Transverse colon (tissue), 4 donors: ENCODE results near the gene TNRC6C.

Source experiments
- EP300 ChIP-seq: sonication (generic); formaldehyde crosslinking; IDR thresholded peaks from one replicate; pipeline ENCODE4 v1.6.1; 2017; ENCODE audit warnings: antibody characterized with exemption, low read depth
- POLR2AphosphoS5 ChIP-seq, 3 donors: sonication (generic); formaldehyde crosslinking; IDR thresholded peaks; one replicate each; pipeline ENCODE4 v1.6.1; 2016; ENCODE audit warnings: antibody characterized with exemption in 3 of 3
- TF ChIP-seq, protein P1 (sequence below), 5 experiments: fragments of 200-600 bp in 3 of 5; fragments of 450-650 bp in 2 of 5; sonication (generic) in 3 of 5; IDR thresholded peaks; 1 replicate in 2 of 5; 2 replicates in 3 of 5; pipeline ENCODE4 v1.5.1; 2016 to 2017; ENCODE audit warnings: antibody characterized with exemption in 5 of 5, inconsistent platforms in 3 of 5, mild to moderate bottlenecking in 2 of 5, moderate library complexity in 1 of 5

DNA sequence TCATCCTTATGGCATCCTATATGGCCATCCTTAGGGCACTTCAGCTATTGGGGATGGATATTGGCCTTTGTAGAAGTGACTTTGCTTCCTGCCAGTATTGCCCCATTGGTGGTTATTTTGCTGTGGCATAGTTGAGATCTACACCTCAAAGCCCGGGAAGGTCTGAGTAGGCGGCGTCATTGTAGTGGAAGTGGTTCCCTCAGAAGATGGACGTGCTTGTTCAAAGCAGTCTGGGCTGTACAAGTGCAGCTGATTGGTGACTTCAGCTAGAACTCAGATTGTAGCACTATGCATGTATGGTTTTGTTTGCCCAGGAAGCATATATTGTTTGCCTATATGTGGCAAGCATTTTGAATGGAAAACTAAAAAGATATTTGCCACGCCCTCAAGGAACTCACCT, 86.8 kb downstream of the TNRC6C start:
- TF ChIP-seq, protein P1, sequence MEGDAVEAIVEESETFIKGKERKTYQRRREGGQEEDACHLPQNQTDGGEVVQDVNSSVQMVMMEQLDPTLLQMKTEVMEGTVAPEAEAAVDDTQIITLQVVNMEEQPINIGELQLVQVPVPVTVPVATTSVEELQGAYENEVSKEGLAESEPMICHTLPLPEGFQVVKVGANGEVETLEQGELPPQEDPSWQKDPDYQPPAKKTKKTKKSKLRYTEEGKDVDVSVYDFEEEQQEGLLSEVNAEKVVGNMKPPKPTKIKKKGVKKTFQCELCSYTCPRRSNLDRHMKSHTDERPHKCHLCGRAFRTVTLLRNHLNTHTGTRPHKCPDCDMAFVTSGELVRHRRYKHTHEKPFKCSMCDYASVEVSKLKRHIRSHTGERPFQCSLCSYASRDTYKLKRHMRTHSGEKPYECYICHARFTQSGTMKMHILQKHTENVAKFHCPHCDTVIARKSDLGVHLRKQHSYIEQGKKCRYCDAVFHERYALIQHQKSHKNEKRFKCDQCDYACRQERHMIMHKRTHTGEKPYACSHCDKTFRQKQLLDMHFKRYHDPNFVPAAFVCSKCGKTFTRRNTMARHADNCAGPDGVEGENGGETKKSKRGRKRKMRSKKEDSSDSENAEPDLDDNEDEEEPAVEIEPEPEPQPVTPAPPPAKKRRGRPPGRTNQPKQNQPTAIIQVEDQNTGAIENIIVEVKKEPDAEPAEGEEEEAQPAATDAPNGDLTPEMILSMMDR (IDR thresholded peaks at IDR 0.05) = no peak
- TF ChIP-seq POLR2AphosphoS5 (IDR thresholded peaks at IDR 0.05) (no peak), EP300 (no peak)
